Hematopoietic multipotent progenitor cell treated with erythropoietin and hydrocortisone succinate and interleukin-3 and kit ligand, for 6 days (in vitro differentiated cells): ENCODE measurements around the gene ELFN1.

Source experiments
- DNase-seq: peaks from one replicate; pipeline ENCODE4 v3.0.0-alpha.2; 2015

The ELFN1 gene

DNA sequence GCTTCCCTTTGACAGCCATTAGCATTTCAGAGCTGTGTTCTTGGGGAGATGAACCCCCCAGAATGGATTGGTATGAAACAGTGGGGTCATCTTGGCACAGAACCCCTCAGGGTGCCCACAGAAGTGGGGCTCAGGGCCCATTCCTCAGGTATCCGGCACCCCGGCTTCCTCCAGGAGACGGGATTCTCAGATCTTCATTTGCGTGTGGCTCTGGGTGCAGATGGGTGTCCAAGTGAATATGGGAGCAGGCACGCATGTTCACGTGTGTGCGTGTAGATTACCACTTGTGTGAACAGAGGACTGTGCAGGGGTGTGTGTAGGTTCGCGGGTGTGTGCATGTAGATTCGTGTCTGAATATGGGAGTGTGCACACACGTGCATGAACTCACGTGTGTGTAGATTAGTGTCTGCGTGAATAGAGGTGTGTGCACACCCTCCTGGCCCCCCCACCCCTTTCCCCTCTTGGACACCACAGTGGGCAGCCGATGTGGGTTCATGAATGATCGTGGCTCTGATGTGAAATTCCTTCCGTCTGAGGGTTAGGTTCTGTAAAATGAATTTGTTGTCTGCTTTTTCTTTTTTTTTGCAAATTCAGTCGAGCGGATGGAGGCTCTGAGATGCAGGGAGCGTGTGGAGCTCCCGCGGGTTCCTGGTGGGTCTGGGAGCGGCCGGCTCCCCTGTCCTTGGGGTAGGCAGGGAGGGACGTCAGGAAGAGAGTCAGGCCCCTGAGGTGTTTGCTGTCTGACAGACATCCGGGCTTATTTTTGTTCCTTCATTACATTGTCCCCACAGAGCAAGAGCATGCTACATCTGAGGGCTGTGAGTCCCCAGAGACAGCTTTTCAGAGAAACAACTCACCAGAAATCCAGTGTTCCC lies 7.4 kb downstream of the ELFN1 start:
- no peak for DNase-seq

DNA sequence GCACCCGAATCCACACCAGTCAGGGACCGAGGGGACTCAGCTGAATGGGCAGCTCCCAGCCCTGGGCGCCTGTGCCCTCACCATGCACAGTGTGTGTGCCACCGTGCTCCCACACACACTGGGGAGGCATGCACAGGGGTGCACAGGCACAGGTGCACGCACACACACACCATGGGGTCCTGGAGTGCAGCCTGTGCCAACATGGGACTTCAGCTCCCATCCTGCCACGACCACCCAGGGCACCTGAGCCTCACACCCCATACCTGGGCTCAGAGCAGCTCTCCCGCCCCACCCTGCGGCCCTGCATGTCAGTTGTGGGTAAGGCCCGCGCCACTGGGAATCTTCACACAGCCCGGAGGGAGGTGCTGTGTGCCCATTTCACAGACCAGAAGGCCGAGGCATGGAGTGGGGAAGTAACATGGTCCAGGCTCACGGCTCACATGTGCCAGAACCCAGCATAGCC lies 8.0 kb downstream of the ELFN1 start:
- DNase-seq: no peak

DNA sequence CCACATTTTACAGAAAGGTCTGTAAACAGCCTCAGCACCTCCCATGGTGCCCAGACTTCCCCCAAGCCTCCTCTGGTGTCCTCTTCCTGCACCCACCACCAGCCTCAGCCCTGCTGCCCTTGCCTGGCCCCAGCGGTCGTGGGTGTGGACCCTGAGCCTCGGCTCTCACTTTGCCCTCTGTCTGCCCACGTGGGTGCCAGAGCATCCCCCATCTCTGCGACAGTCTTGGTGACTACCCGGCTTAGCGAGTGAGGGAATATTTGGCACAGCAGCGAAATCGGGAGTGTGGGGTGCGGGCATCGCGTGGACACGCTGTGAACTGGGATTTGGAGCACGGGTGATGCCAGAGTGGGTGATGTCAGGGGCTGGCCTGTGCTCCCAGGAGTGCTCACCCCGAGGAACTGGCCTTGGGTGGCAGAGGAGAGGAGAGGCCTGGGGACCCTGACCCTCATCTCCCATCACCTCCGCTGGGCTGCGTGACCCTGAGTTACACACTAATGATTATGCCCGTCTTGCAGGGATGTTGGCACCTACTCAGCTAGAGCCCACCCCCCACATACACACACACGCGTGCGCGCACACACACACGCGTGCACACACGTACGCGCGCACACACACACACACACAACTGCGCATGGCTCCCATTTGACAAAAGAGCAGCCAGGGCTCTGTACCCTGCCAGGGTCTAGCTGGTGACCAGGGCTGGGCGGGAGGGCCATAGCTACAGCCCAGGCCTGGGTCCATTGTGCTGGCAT lies 8.7 kb downstream of the ELFN1 start:
- DNase-seq: no peak

DNA sequence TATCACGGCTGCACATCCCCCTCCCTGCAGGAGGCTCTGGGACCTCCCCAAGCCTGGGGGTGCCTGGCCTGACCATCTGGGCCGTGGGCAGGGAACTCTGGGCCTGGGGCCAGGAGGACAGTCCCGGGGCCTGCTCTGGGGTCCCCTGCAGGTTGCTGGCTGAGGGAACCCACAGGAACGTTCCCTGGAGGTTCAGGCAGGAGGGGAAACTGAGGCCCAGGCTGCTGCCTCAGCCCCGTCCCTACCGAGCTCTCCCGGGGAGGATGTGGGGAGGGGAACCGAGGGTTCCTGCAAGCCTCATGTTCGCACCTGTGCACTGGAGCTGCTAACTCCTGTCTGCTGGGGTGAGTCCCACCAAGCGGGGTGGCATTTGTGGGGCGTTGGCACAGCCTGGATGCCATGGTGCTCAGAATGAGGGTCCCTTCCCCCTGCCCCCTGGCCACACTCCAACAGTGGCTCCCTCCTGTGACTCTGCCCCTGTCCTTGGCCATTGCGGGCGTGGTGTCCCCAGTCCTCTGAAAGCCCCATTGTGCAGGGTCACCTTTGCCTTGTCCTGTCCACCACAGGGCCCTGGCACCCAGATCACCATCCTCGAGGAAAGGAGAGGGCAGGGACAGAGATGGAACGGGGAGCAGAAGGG lies 9.4 kb downstream of the ELFN1 start:
- no peak for DNase-seq

DNA sequence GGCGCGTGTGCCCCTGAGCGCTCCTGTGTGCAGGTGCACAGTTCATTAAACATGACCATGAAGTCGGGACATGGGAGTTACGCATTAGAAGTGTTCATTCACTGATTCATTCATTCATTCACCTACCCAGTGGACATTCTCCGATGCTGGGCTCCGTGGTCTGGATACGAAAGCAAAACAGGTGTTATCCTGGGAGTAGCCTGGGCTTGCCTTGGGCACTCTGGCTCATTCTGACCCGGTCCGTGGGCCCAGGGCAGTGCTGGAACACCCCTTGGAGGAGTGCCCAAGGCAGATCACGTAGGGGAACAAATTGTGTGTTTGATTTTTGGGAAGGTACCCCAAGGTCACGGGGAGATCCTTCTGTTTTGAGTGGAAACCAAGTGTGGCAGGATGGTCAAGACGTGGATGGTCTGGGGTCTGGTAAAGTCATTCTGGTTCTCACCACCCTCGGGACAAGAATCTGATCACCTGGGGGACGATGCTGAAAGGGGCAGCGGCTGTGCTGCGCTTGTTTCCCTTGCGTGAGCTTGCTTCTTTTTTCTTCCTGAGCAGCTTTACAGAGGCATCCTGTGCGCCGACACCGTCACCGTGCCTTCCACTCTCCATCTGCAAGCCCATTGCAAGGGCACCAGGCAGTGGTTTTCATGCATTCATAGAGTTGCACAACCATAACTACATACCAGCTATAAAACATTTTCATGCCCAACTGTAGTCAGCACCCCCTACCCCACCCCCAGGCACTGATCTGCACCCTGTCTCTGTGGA lies 10.1 kb downstream of the ELFN1 start:
- DNase-seq: no peak

DNA sequence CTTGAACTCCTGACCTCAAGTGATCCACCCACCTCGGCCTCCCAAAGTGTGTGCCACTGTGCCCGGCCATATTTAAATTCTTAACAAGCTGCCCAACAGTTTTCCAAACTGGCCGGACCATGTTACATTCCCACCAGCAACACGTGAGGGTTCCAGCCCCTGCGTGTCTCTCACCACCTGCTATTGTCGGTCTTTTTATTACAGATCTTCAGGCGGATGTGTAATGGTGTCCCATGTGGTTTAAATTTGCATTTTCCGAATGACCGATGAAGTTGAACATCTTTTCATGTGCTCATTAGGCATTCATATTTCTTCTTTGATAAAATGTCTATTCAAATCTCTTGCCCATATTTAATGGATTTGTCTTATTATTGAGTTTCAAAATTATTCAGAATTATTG lies 11.5 kb downstream of the ELFN1 start:
- no peak for DNase-seq

DNA sequence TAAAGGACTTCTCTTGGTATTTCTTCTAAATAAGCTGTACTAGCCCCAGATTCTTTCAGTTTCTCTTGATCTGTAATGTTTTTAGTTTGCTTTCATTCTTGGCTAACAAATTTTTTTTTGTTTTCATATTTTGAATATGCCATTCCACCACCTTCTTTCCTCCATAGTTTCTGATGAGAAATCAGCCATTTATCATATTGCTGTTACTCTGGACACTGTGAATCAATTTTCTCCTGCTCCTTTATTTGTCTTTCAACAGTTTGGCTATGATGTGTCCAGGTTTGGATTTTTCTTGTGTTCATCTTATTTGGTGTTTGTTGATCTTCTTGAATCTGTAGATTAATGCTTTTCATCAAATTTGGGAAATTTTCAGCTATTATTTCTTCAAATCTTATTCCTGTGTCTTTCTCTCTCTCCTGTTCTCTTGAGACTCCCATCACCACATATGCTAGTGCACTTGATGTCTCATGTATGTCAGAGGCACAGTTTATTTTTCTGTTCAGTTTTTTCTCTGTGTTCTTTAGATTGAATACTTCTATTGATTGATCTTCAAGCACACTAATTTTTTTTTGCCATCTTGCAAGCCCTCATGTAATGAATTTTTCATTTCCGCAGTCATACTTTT lies 15.0 kb downstream of the ELFN1 start:
- DNase-seq: no peak

DNA sequence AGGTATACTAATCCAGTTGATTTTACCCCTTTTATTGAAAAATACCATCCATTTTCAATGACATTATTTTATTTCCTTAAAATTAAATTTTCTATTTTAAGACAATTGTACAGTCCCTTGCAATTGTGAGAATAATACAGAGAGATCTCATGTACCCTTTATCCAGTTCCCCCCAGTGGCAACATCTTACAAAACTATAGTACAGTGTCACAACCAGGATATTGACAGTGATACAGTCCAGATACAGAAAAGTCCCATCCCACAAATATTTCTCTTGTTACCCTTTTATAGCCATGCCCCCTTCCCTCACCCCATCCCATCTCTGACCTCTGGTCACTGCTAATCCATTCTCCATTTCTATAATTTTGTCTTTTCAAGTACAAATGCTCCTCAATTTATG lies 18.5 kb downstream of the ELFN1 start:
- DNase-seq: no peak

DNA sequence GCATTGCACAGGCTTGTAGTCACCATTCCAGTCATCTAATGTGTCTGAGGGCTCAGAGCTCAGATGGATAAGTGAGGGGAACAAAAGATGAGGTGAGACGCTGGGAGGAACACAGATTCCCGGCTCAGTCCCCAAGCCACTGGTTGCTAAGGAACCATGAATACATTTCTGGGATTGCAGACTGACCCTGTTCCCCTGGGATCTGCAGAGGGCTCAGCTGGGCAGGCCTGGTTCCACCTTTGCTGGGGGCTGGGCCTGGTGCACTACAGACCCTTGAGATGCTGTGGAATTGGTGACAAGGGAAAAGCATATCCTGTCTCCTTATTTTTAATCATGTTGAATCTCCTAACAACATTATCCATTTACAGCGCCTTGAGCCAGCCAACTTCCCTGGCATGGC lies 19.2 kb downstream of the ELFN1 start:
- DNase-seq: no peak

DNA sequence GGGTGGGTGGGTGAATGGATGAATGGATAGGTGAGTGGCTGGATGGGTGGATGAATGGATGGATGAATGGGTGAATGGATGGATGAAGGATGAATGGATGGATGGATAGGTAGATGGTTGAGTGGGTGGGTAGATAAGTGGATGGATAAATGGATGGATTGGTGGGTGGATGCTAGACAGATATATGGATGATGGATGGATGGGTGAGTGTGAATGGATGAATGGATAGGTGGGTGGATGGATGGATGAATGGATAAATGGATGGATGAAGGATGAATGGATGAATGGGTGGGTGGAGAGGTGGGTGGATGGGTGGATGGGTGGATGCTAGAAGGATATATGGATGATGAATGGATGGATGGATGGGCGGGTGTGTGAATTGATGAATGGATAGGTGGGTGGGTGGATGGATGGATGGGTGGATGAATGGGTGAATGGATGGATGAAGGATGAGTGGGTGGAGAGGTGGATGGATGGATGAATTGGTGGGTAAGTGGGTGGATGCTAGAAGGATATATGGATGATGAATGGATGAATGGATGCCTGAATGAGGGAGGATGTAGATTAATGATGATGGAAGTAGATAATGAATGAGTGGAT lies 20.4 kb downstream of the ELFN1 start:
- DNase-seq: no peak

DNA sequence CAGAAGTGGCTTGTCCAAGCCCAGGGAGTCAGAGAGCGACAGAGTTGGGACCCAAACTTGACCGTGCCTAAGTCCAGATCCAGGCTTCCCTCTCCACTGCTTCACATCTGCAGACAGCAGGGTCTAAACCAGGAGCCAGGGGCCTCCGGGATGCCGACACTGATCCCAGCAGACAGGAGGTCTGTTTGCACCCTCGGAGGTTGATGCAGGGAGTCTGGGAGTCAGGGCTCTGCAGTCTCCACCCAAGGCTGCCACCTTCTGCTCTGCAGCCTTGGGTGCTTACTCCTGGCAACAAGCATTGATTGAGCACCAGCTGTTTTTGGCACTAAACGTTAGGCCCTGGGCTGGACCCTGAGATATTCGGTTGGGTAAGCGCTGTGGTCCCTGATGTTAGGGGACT lies 21.0 kb downstream of the ELFN1 start:
- DNase-seq: no peak

DNA sequence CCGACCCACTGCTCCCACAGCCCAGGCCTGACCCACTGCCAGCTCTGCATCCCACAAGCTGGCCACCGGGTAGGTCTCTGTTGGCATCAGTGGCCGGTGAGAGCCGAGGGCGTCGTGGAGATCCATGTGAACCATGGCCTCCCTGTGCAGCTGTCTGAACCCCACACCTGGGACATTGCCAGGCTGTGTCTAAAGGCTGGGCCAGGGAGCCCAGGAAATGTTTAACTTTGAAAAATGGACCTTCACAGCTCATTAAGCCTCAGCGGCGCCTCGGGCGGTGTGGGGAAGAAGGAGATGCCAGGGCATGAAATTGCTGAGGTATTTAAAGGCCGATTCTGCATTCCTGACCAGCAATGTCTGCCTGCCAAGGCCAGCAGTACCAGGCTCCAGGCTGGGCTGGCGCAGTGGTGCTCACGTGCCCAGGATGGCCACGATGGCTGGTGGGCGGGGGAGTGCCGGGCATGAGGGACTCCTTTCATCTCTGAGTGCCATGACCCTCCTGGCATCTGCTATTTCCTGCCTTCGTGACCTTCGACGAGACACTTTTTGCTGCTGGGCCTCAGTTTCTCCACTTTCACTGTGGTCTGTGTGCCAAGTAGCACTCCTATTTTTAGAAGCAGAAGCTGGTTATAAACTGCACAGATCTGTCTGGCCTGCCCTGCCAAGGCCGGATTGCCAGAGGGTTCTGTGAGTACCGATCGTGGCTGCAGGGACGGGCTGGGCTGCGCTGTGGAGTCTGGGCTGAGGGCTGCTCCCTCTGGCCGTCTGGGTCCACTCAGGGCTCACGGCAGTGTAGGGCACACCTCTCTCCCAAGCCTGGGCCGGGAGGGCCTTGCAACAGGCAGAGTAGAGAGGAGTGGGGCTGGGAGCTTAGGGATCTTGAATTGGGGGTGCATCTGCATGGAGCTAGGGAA lies 21.8 kb downstream of the ELFN1 start:
- DNase-seq: no peak

DNA sequence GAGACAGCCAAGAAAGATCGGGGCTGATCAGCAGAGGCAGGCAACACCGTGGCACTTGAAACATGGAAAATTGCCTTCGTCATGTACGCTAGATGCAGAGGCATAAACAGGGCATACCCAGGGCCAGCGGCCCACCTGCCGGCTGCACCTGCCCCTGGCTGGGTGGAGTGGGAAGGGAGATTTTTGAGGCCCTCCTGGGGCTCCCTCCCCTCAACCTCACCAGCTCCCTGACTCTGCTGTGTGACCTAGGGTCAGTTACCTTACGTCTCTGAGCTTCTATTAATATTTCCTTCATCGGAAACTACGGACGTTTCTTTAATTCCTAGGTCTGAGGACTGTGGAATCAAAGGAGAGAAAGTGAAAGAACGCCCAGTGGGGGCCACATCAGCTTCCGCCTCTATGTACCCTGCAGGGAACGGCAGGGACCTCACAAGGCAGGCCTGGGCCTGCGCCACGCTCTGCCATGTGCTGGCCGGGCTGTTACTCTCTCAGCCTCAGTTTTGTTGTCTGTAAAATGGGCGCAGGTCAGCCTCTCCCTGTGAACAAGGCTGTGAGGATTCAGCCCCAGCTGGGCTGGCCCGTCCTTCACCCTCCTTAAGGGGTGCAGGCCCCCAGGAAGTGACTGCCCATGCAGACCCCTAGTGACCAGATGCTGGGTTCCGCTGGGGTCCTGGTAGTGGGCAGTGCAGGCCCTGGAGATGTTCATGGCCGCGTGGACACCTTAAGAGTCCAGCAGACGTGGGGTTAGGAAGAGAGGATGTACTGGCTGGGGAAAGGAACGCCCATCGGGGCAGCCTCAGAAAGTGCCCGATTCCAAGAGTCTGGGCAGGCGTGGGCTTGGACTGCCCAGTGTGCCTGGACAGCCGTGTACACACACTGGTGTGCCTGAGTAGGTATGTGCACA lies 22.7 kb downstream of the ELFN1 start:
- no peak for DNase-seq

DNA sequence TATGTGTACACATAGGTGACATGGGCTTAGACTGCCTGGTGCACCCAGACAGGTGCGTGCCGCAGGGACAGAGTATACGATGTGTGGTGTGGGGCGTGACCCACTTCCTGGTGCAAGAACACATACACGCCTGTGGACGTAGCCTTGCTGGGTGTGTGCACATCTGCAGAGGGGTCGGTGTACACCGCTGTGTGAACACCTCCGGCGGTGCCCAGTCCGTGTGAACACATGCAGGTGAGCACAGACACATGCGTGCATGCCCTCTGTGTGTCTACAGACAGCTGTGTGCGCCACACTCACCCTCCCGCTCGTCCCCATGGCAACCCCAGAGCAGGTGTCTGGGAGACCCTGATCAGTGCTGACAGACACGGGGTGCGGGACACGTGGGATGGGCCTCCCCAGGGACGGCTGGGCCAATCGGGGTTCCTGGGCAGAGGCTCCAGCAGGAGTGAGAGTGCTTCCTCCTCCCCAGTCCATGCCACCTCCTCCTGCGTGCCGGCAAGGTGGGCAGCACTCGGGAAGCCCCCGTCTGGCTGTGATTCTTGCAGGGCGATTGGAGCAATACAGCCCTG lies 23.4 kb downstream of the ELFN1 start:
- DNase-seq: no peak

DNA sequence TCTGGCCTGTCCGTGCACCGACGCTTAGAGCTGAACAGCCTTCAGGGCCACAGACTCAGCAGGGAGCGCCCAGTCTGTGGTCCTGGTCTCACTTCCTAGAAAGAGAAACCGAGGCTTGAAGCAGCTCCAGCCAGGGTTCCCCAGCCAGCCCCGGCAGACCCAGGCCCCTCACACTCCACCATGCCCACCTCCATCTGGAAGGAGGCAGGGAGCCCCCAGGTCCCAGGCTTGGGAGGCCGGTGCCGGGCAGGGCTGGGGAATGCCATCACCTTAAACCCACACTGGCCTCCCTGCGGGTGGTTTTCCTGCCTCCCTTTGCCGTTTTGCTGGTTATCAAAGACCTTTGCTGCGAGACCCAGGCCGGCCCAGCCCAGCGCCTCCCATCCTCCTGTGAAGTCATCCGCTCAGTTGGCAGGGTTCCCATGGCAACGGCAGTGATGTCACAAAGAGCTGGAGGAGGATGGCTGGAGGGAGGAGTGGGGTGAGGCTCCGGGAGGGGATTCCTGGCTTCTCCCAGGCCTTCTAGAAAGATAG lies 24.0 kb downstream of the ELFN1 start:
- no peak for DNase-seq

DNA sequence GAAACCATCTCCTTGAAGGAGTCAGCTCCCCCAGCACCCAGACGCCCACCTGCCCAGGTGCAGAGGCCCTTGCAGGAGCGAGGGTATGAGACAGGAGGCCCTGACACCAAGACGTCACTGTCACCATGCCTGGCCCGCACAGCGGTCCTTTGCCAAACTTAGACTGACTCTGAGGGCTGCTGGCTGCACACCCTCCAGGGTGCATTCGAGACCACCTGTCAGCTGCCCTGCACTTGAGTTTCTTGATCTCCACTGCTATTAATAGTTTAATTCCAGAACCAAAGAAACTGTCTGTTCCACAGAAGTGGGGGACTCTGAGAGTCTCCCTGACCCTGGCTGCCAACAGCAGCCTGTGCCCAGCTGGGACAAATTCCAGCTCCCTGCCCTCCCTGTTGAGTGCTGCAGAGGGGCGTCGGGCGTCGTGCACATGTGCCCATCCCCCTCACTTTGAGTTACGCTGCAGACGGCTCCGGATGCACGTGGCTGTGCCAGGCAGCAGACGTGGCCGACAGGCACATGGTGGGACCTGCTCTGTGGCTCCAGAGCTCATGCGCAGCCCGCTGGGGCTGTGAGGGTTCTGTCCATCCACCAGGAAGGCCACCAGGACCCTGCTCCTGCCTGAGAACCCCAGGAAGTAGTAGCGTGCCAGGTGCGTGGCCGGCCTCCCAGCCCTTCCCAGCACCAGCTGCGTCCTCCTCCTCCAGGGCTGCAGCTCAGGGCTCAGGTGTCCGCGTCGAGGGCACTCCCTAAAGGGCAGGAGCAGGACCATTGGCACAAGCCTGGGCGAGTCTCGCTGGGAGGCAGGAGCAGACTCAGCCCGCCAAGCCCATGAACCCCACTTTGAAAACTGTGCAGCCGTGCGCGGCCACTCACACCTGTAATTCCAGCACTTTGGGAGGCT lies 24.8 kb downstream of the ELFN1 start:
- DNase-seq: no peak

DNA sequence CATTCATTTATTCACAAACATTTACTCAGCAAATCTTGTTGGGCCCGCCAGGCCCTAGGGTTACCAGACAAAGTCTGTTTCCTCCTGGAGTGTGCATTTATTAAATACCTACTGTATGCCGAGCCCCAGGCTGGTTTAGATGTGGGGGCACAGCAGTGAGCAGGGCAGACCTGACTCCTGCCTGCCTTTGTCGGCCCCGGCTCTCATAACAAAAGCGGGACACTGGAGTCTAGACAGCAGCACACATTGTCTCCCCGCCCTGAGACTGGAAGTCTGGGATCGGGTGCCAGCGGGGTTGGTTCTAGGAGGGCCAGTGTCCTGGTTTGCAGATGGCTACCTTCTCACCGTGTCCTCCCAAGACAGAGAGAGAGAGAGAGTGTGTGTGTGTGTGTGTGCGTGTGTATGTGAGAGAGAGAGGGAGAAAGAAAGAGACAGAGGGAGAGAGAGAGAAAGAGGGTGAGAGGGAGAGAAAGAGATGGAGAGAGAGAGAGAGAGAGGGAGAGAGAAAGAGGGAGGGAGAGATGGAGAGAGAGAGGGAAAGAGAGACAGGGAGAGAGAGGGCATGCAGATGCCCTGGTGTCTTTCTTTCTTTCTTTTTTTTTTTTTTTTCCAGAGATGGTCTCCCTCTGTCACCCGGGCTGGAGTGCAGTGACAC lies 25.9 kb downstream of the ELFN1 start:
- DNase-seq: no peak
